ENCODE results near the gene LZTR1.

- no peak for TF ChIP-seq POLR2A (IDR thresholded peaks at IDR 0.05; ENCODE audit: low read depth)
- TF ChIP-seq EP300 (IDR thresholded peaks at IDR 0.05) = no peak
Observed at GRCh38 chr22:20955548-20955947, 26.5 kb upstream of the LZTR1 start.
